Lower lobe of right lung (tissue), 2 donors: ENCODE data around the gene BLM. TPM values are rescaled to one million over a fixed set of nuclear protein-coding genes. Genes with fewer than 3 reads are reported as not detected.

Source experiments
- ATAC-seq, 2 donors: fragments of 200-7000 bp; cut with Tn5 transposase; one replicate each; pipeline ENCODE4 v1.9.1; 2020 to 2022; ENCODE audit warnings: mild to moderate bottlenecking in 2 of 2, moderate library complexity in 2 of 2
- DNase-seq: peaks from one replicate; pipeline ENCODE4 v3.0.0-alpha.2; 2020
- H3K27ac ChIP-seq: fragments of 200-600 bp; one replicate; pipeline ENCODE4 v1.8.0; 2022
- H3K27me3 ChIP-seq: fragments of 200-600 bp; one replicate; pipeline ENCODE4 v1.8.0; 2022; ENCODE audit warnings: low read depth
- H3K36me3 ChIP-seq: fragments of 200-600 bp; one replicate; pipeline ENCODE4 v1.8.0; 2022; ENCODE audit warnings: mild to moderate bottlenecking
- H3K4me1 ChIP-seq: fragments of 200-600 bp; one replicate; pipeline ENCODE4 v1.8.0; 2022
- H3K4me3 ChIP-seq: fragments of 200-600 bp; one replicate; pipeline ENCODE4 v1.8.0; 2022; ENCODE audit warnings: mild to moderate bottlenecking
- H3K9me3 ChIP-seq: fragments of 200-600 bp; one replicate; pipeline ENCODE4 v1.8.0; 2022
- CTCF ChIP-seq: fragments of 200-600 bp; IDR thresholded peaks from one replicate; pipeline ENCODE4 v1.8.0; 2022; ENCODE audit warnings: antibody characterized with exemption, mild to moderate bottlenecking
- intact Hi-C: fragments of 100-400 bp; cut with DNase I; formaldehyde crosslinking; loops from one replicate; pipeline ENCODE4 v1.11.0; 2022
- total RNA-seq: library from RNA; stranded (reverse); fragmentation: NEBNext Ultra II Directional; extraction: Animal tissue kit (Norgen Biotek cat#: 25700); gene quantifications from one replicate; pipeline ENCODE4 v1.2.1, GENCODE V29; 2021
- donor health status: DM: no; HTN: yes; CAD: no; lungs with severe emphysema.

The BLM gene
- total RNA-seq, 1 donor from 2014 or later: 2.0 TPM

- no peak overlapping the region for H3K4me3 ChIP-seq
- no peak for ATAC-seq
- H3K27ac ChIP-seq: no peak overlapping the region
- H3K27me3 ChIP-seq: no peaks in the 10 kb centered on the region
- DNase-seq: no peak
- peaks cover 6% of the 10 kb centered on the region for H3K4me1 ChIP-seq
- no peaks in the 10 kb centered on the region for H3K9me3 ChIP-seq
- no peaks in the 10 kb centered on the region for H3K36me3 ChIP-seq
- intact Hi-C loops: no loop called here
- no peak for TF ChIP-seq CTCF
Measured at GRCh38 chr15:90711418-90711824, 5.7 kb upstream of the BLM start.

- TF ChIP-seq CTCF: no peak
- no peak for ATAC-seq
Measured at GRCh38 chr15:90711842-90712241, 5.3 kb upstream of the BLM start.

GRCh38 chr15:90713081-90713480, 4.1 kb upstream of the BLM start:
- DNase-seq: no peak
- no peak for TF ChIP-seq CTCF
- Histone ChIP-seq H3K27me3 (no peaks in the 10 kb centered on the region), H3K4me1 (peaks cover 14% of the 10 kb centered on the region), H3K27ac (no peak overlapping the region), H3K9me3 (no peaks in the 10 kb centered on the region), H3K36me3 (no peaks in the 10 kb centered on the region), H3K4me3 (no peak overlapping the region)
- intact Hi-C loops: no loop called here
- ATAC-seq: no peak

More at GRCh38 chr15:90711842-90712241, 5.3 kb upstream of the BLM start:
- no peak overlapping the region for H3K27ac ChIP-seq
- no peak for DNase-seq
- H3K9me3 ChIP-seq: no peaks in the 10 kb centered on the region
- H3K27me3 ChIP-seq: no peaks in the 10 kb centered on the region
- no peak overlapping the region for H3K4me3 ChIP-seq
- intact Hi-C loops: no loop called here
- H3K4me1 ChIP-seq: peaks cover 8% of the 10 kb centered on the region
- no peaks in the 10 kb centered on the region for H3K36me3 ChIP-seq

GRCh38 chr15:90716317-90716975, 700 bp upstream of the BLM start:
- peak overlapping the region; percentile 68 for H3K4me3 ChIP-seq
- H3K36me3 ChIP-seq: no peaks in the 10 kb centered on the region
- H3K27me3 ChIP-seq: no peaks in the 10 kb centered on the region
- no peaks in the 10 kb centered on the region for H3K9me3 ChIP-seq
- H3K27ac ChIP-seq: peak overlapping the region; percentile 95
- TF ChIP-seq CTCF: no peak
- H3K4me1 ChIP-seq: peaks cover 14% of the 10 kb centered on the region
- ATAC-seq (no peak), DNase-seq (no peak)
- intact Hi-C loops: no loop called here

GRCh38 chr15:90718232-90718631, 1.1 kb downstream of the BLM start:
- no peak for ATAC-seq
- no peaks in the 10 kb centered on the region for H3K36me3 ChIP-seq
- peaks cover 14% of the 10 kb centered on the region for H3K4me1 ChIP-seq
- TF ChIP-seq CTCF: no peak
- no peak overlapping the region for H3K4me3 ChIP-seq
- H3K9me3 ChIP-seq: no peaks in the 10 kb centered on the region
- intact Hi-C loops: no loop called here
- no peak for DNase-seq
- H3K27me3 ChIP-seq: no peaks in the 10 kb centered on the region
- H3K27ac ChIP-seq: no peak overlapping the region
